Measurements from ENCODE around the gene STIM2.

STIM2 gene

GRCh38 chr4:27058819-27059406 is 198.3 kb downstream of the STIM2 start:
- Histone ChIP-seq H3K27me3 (ENCODE audit: control insufficient read depth, insufficient read depth, low read length) (no peaks in the 10 kb centered on the region), H3K36me3 (ENCODE audit: control insufficient read depth, insufficient read depth, low read length) (no peaks in the 10 kb centered on the region), H3K9ac (ENCODE audit: low read depth, low read length) (no peak overlapping the region), H3K4me3 (ENCODE audit: low read depth, low read length) (no peak overlapping the region), H3K4me1 (ENCODE audit: control insufficient read depth, insufficient read depth, low read length) (no peaks in the 10 kb centered on the region), H3K9me3 (ENCODE audit: control insufficient read depth, insufficient read depth, low read length) (no peaks in the 10 kb centered on the region)

- no peak overlapping the region for H3K9ac ChIP-seq (ENCODE audit: low read depth, low read length)
- no peaks in the 10 kb centered on the region for H3K9me3 ChIP-seq (ENCODE audit: control insufficient read depth, insufficient read depth, low read length)
- H3K4me3 ChIP-seq (ENCODE audit: low read depth, low read length): no peak overlapping the region
- H3K36me3 ChIP-seq (ENCODE audit: control insufficient read depth, insufficient read depth, low read length): no peaks in the 10 kb centered on the region
- no peaks in the 10 kb centered on the region for H3K4me1 ChIP-seq (ENCODE audit: control insufficient read depth, insufficient read depth, low read length)
- H3K27me3 ChIP-seq (ENCODE audit: control insufficient read depth, insufficient read depth, low read length): no peaks in the 10 kb centered on the region
Observed at GRCh38 chr4:27059446-27059845, 198.8 kb downstream of the STIM2 start.

DNA sequence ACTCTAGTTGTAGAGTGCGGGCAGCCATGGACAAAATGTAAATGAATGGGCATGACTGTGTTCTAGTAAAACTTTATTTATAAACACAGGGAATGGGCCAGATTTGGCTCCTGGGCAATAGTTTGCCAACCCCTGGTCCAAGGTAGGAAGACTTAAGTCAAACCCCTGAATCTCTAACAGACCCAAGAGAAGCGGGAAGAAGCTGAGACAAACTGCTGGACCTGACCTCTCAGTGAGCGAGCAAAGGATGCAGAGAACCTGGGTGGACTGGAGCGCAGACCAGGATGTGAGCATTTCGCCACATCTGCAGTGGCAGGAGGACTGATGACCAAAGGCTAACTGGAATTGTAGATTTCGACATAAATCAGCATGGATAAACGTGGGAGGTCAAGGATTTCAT is 201.6 kb downstream of the STIM2 start:
- H3K27me3 ChIP-seq (ENCODE audit: control insufficient read depth, insufficient read depth, low read length): no peaks in the 10 kb centered on the region
- no peak overlapping the region for H3K4me3 ChIP-seq (ENCODE audit: low read depth, low read length)
- no peaks in the 10 kb centered on the region for H3K36me3 ChIP-seq (ENCODE audit: control insufficient read depth, insufficient read depth, low read length)
- H3K9ac ChIP-seq (ENCODE audit: low read depth, low read length): no peak overlapping the region
- H3K4me1 ChIP-seq (ENCODE audit: control insufficient read depth, insufficient read depth, low read length): no peaks in the 10 kb centered on the region
- H3K9me3 ChIP-seq (ENCODE audit: control insufficient read depth, insufficient read depth, low read length): no peaks in the 10 kb centered on the region

DNA sequence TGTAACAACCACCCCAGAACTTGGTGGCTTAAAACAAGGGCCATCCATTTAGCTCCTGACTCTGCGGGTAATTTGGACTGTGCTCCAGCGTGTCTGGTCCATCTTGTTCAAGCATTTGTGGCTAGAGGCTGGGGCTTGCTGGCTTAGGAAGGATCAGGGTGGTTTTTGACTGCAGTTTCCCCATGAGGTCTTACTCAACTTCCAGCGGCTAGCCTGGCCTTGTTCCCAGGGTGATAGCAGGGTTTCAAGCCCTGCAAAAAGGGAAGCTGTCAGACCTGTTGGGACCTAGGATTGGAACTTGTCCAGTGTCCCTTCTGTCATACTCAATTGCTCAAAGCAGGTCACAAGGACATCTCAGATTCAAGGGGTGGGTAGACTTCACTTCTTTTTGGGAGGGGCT is 205.9 kb downstream of the STIM2 start:
- no peaks in the 10 kb centered on the region for H3K27me3 ChIP-seq (ENCODE audit: control insufficient read depth, insufficient read depth, low read length)
- no peaks in the 10 kb centered on the region for H3K4me1 ChIP-seq (ENCODE audit: control insufficient read depth, insufficient read depth, low read length)
- no peaks in the 10 kb centered on the region for H3K36me3 ChIP-seq (ENCODE audit: control insufficient read depth, insufficient read depth, low read length)
- no peaks in the 10 kb centered on the region for H3K9me3 ChIP-seq (ENCODE audit: control insufficient read depth, insufficient read depth, low read length)
- no peak overlapping the region for H3K4me3 ChIP-seq (ENCODE audit: low read depth, low read length)
- H3K9ac ChIP-seq (ENCODE audit: low read depth, low read length): no peak overlapping the region

- Histone ChIP-seq H3K36me3 (ENCODE audit: control insufficient read depth, insufficient read depth, low read length) (no peaks in the 10 kb centered on the region), H3K4me1 (ENCODE audit: control insufficient read depth, insufficient read depth, low read length) (no peaks in the 10 kb centered on the region), H3K4me3 (ENCODE audit: low read depth, low read length) (no peak overlapping the region), H3K27me3 (ENCODE audit: control insufficient read depth, insufficient read depth, low read length) (no peaks in the 10 kb centered on the region), H3K9me3 (ENCODE audit: control insufficient read depth, insufficient read depth, low read length) (no peaks in the 10 kb centered on the region), H3K9ac (ENCODE audit: low read depth, low read length) (no peak overlapping the region)
Observed at GRCh38 chr4:27068151-27068867, 207.7 kb downstream of the STIM2 start.

Measured in iPS-15b (cell line).